Activated CD8-positive, alpha-beta T cell treated with anti-CD3 and anti-CD28 coated beads for 36 hours (primary cell): ENCODE results near the gene P3H2. TPM values are rescaled to one million over a fixed set of nuclear protein-coding genes. Genes with fewer than 3 reads are reported as not detected.

ENCODE experiments used
- ATAC-seq: fragments of 200-7000 bp; cut with Tn5 transposase; one replicate; pipeline ENCODE4 v1.10.0; 2021; ENCODE audit warnings: mild to moderate bottlenecking, moderate library complexity
- CTCF ChIA-PET: fragments of 350-600 bp; sonication (Branson Sonifier 250); formaldehyde crosslinking; loops from one replicate; lab custom pipeline; 2021; ENCODE audit warnings: antibody characterized with exemption; lab: Charles Lee
- POLR2A ChIA-PET: fragments of 350-600 bp; sonication (Branson Sonifier 250); formaldehyde crosslinking; loops from one replicate; lab custom pipeline; 2021; ENCODE audit warnings: antibody characterized with exemption; lab: Charles Lee
- DNase-seq: peaks from one replicate; pipeline ENCODE4 v3.0.0-alpha.2; 2020
- H3K27ac Mint-ChIP-seq: one replicate; pipeline ENCODE4 v1.8.0; 2021; ENCODE audit warnings: mild to moderate bottlenecking, mixed read lengths
- H3K27me3 Mint-ChIP-seq: one replicate; pipeline ENCODE4 v1.8.0; 2021; ENCODE audit warnings: mixed read lengths
- H3K36me3 Mint-ChIP-seq: one replicate; pipeline ENCODE4 v1.8.0; 2021; ENCODE audit warnings: low read depth, mixed read lengths
- H3K4me1 Mint-ChIP-seq: one replicate; pipeline ENCODE4 v1.8.0; 2021; ENCODE audit warnings: low read depth, mixed read lengths
- H3K4me3 Mint-ChIP-seq: one replicate; pipeline ENCODE4 v1.8.0; 2021; ENCODE audit warnings: mild to moderate bottlenecking, moderate library complexity, mixed read lengths
- H3K9me3 Mint-ChIP-seq: one replicate; pipeline ENCODE4 v1.8.0; 2021; ENCODE audit warnings: mixed read lengths
- CTCF ChIP-seq: fragments of 200-600 bp; IDR thresholded peaks from one replicate; pipeline ENCODE4 v1.8.0; 2022; ENCODE audit warnings: antibody characterized with exemption, mild to moderate bottlenecking
- intact Hi-C: fragments of 100-400 bp; cut with micrococcal nuclease; formaldehyde crosslinking; loops from one replicate; pipeline ENCODE4 v1.10.0; 2022
- total RNA-seq, 2 experiments: library from RNA; stranded (reverse); gene quantifications; one replicate each; pipeline ENCODE4 v1.2.3, GENCODE V29; 2021

P3H2 gene
- total RNA-seq, 2 experiments from 2014 or later: not detected

GRCh38 chr3:190042558-190042957, 78.1 kb downstream of the P3H2 start:
- Mint-ChIP-seq H3K27ac (no peak overlapping the region), H3K9me3 (no peaks in the 10 kb centered on the region), H3K4me1 (no peaks in the 10 kb centered on the region), H3K4me3 (no peak overlapping the region), H3K27me3 (peaks cover 14% of the 10 kb centered on the region), H3K36me3 (no peaks in the 10 kb centered on the region)
- TF ChIP-seq CTCF: no peak
- DNase-seq (no peak), ATAC-seq (no peak)
- intact Hi-C loops: no loop called here
- ChIA-PET POLR2A (no interaction called here), CTCF (no interaction called here)

GRCh38 chr3:190041333-190042041, 79.2 kb downstream of the P3H2 start:
- ChIA-PET CTCF (no interaction called here), POLR2A (no interaction called here)
- no peaks in the 10 kb centered on the region for H3K9me3 Mint-ChIP-seq
- DNase-seq: no peak
- H3K4me3 Mint-ChIP-seq: no peak overlapping the region
- no peak for ATAC-seq
- intact Hi-C loops: no loop called here
- no peaks in the 10 kb centered on the region for H3K4me1 Mint-ChIP-seq
- no peaks in the 10 kb centered on the region for H3K36me3 Mint-ChIP-seq
- H3K27me3 Mint-ChIP-seq: peaks cover 15% of the 10 kb centered on the region
- no peak overlapping the region for H3K27ac Mint-ChIP-seq
- TF ChIP-seq CTCF: no peak

- Mint-ChIP-seq H3K27ac (no peak overlapping the region), H3K4me1 (no peaks in the 10 kb centered on the region), H3K27me3 (peaks cover 17% of the 10 kb centered on the region), H3K4me3 (no peak overlapping the region), H3K36me3 (no peaks in the 10 kb centered on the region), H3K9me3 (no peaks in the 10 kb centered on the region)
- DNase-seq (no peak), ATAC-seq (no peak)
- TF ChIP-seq CTCF: no peak
- POLR2A ChIA-PET: no interaction called here
- intact Hi-C loops: no loop called here
- CTCF ChIA-PET: no interaction called here
Observed at GRCh38 chr3:190040145-190040544, 80.6 kb downstream of the P3H2 start.

- no peaks in the 10 kb centered on the region for H3K9me3 Mint-ChIP-seq
- CTCF ChIA-PET: no interaction called here
- POLR2A ChIA-PET: no interaction called here
- no peak for ATAC-seq
- H3K4me3 Mint-ChIP-seq: no peak overlapping the region
- no peak overlapping the region for H3K27ac Mint-ChIP-seq
- intact Hi-C loops: no loop called here
- no peaks in the 10 kb centered on the region for H3K36me3 Mint-ChIP-seq
- peaks cover 24% of the 10 kb centered on the region for H3K27me3 Mint-ChIP-seq
- DNase-seq: no peak
- H3K4me1 Mint-ChIP-seq: no peaks in the 10 kb centered on the region
- TF ChIP-seq CTCF: no peak
Observed at GRCh38 chr3:190038050-190038933, 82.4 kb downstream of the P3H2 start.

GRCh38 chr3:190036631-190037030, 84.1 kb downstream of the P3H2 start:
- Mint-ChIP-seq H3K9me3 (no peaks in the 10 kb centered on the region), H3K27ac (no peak overlapping the region), H3K27me3 (peaks cover 23% of the 10 kb centered on the region), H3K4me1 (no peaks in the 10 kb centered on the region), H3K4me3 (no peak overlapping the region), H3K36me3 (no peaks in the 10 kb centered on the region)
- ATAC-seq (no peak), DNase-seq (no peak)
- no peak for TF ChIP-seq CTCF
- ChIA-PET CTCF (no interaction called here), POLR2A (interaction anchor here (0.7 kb wide), 1 partner anchor 1046 kb away, joined by 3 read pairs; no protein-coding TSS in a partner anchor)
- intact Hi-C loops: no loop called here
